Upper lobe of right lung (tissue), 1 donor: Measurements from ENCODE around the gene CCM2. TPM values are rescaled to one million over a fixed set of nuclear protein-coding genes. Genes with fewer than 3 reads are reported as not detected.

Source experiments
- ATAC-seq: fragments of 200-7000 bp; cut with Tn5 transposase; one replicate; pipeline ENCODE4 v1.9.1; 2020; ENCODE audit warnings: mild to moderate bottlenecking, moderate library complexity
- DNase-seq: peaks from one replicate; pipeline ENCODE4 v3.0.0-alpha.2; 2020
- H3K27ac ChIP-seq: fragments of 200-600 bp; one replicate; pipeline ENCODE4 v1.8.0; 2022
- H3K27me3 ChIP-seq: fragments of 200-600 bp; one replicate; pipeline ENCODE4 v1.8.0; 2022; ENCODE audit warnings: mild to moderate bottlenecking
- H3K36me3 ChIP-seq: fragments of 200-600 bp; one replicate; pipeline ENCODE4 v1.8.0; 2022
- H3K4me1 ChIP-seq: fragments of 200-600 bp; one replicate; pipeline ENCODE4 v1.8.0; 2022
- H3K4me3 ChIP-seq: fragments of 200-600 bp; one replicate; pipeline ENCODE4 v1.8.0; 2022; ENCODE audit warnings: mild to moderate bottlenecking
- H3K9me3 ChIP-seq: fragments of 200-600 bp; one replicate; pipeline ENCODE4 v1.8.0; 2022
- CTCF ChIP-seq: fragments of 200-600 bp; IDR thresholded peaks from one replicate; pipeline ENCODE4 v1.8.0; 2022; ENCODE audit warnings: antibody characterized with exemption
- intact Hi-C: fragments of 100-400 bp; cut with DNase I; formaldehyde crosslinking; loops from one replicate; pipeline ENCODE4 v1.11.0; 2022
- total RNA-seq: library from RNA; stranded (reverse); fragmentation: NEBNext Ultra II Directional; extraction: Animal tissue kit (Norgen Biotek cat#: 25700); gene quantifications from one replicate; pipeline ENCODE4 v1.2.1, GENCODE V29; 2021
- donor health status: DM: no; HTN: yes; CAD: no; lungs with severe emphysema.

Gene CCM2
- total RNA-seq, 1 donor from 2014 or later, result 40.2 TPM

- Histone ChIP-seq H3K4me1 (no peaks in the 10 kb centered on the region), H3K27ac (no peak overlapping the region), H3K4me3 (no peak overlapping the region), H3K36me3 (peaks cover 44% of the 10 kb centered on the region), H3K9me3 (no peaks in the 10 kb centered on the region), H3K27me3 (no peaks in the 10 kb centered on the region)
- intact Hi-C loops, result no loop called here
- no peak for DNase-seq
- no peak for TF ChIP-seq CTCF
- ATAC-seq, result no peak
Measured at GRCh38 chr7:45064047-45064725, 64.2 kb downstream of the CCM2 start.

- DNase-seq, result no peak
- H3K4me3 ChIP-seq, result no peak overlapping the region
- no peaks in the 10 kb centered on the region for H3K4me1 ChIP-seq
- no peak overlapping the region for H3K27ac ChIP-seq
- H3K9me3 ChIP-seq, result no peaks in the 10 kb centered on the region
- H3K36me3 ChIP-seq, result peaks cover 55% of the 10 kb centered on the region
- TF ChIP-seq CTCF, result no peak
- intact Hi-C loops, result no loop called here
- no peaks in the 10 kb centered on the region for H3K27me3 ChIP-seq
- no peak for ATAC-seq
Measured at GRCh38 chr7:45065031-45065995, 65.3 kb downstream of the CCM2 start.

GRCh38 chr7:45066409-45066808, 66.4 kb downstream of the CCM2 start:
- no peak for TF ChIP-seq CTCF
- ATAC-seq, result no peak

GRCh38 chr7:45067582-45067981, 67.6 kb downstream of the CCM2 start:
- Histone ChIP-seq H3K4me1 (no peaks in the 10 kb centered on the region), H3K4me3 (no peak overlapping the region), H3K27ac (no peak overlapping the region), H3K9me3 (no peaks in the 10 kb centered on the region), H3K36me3 (peaks cover 78% of the 10 kb centered on the region), H3K27me3 (no peaks in the 10 kb centered on the region)
- intact Hi-C loops, result no loop called here
- DNase-seq (no peak), ATAC-seq (no peak)
- no peak for TF ChIP-seq CTCF

More at GRCh38 chr7:45066409-45066808, 66.4 kb downstream of the CCM2 start:
- Histone ChIP-seq H3K4me1 (no peaks in the 10 kb centered on the region), H3K27ac (no peak overlapping the region), H3K27me3 (no peaks in the 10 kb centered on the region), H3K9me3 (no peaks in the 10 kb centered on the region), H3K4me3 (no peak overlapping the region), H3K36me3 (peaks cover 66% of the 10 kb centered on the region)
- intact Hi-C loops, result no loop called here
- no peak for DNase-seq

GRCh38 chr7:45068236-45069023, 68.4 kb downstream of the CCM2 start:
- Histone ChIP-seq H3K36me3 (peaks cover 87% of the 10 kb centered on the region), H3K4me3 (no peak overlapping the region), H3K27me3 (no peaks in the 10 kb centered on the region), H3K9me3 (no peaks in the 10 kb centered on the region), H3K4me1 (no peaks in the 10 kb centered on the region), H3K27ac (no peak overlapping the region)
- DNase-seq (no peak), ATAC-seq (peak; percentile 7)
- no peak for TF ChIP-seq CTCF
- intact Hi-C loops, result no loop called here
